OCI-LY1 (cell line): ENCODE data around the gene USP6NL.

Experiments
- EZH2 ChIP-seq: fragments of 200-600 bp; sonication (generic), shearing (Covaris generic); IDR thresholded peaks from 2 replicates; pipeline ENCODE4 v1.8.0; 2017; ENCODE audit warnings: borderline replicate concordance, mixed run types, mild to moderate bottlenecking, antibody characterized with exemption, low read length, moderate library complexity, mixed read lengths
- TF ChIP-seq, protein P1 (sequence below): fragments of 200-600 bp; sonication (generic), shearing (Covaris generic); IDR thresholded peaks from 2 replicates; pipeline ENCODE4 v1.5.1; 2017; ENCODE audit warnings: mild to moderate bottlenecking, antibody characterized with exemption, low read length, moderate library complexity, mixed read lengths

GRCh38 chr10:11454958-11455566 lies 156.4 kb downstream of the USP6NL start:
- no peak for TF ChIP-seq EZH2
- TF ChIP-seq, protein P1, sequence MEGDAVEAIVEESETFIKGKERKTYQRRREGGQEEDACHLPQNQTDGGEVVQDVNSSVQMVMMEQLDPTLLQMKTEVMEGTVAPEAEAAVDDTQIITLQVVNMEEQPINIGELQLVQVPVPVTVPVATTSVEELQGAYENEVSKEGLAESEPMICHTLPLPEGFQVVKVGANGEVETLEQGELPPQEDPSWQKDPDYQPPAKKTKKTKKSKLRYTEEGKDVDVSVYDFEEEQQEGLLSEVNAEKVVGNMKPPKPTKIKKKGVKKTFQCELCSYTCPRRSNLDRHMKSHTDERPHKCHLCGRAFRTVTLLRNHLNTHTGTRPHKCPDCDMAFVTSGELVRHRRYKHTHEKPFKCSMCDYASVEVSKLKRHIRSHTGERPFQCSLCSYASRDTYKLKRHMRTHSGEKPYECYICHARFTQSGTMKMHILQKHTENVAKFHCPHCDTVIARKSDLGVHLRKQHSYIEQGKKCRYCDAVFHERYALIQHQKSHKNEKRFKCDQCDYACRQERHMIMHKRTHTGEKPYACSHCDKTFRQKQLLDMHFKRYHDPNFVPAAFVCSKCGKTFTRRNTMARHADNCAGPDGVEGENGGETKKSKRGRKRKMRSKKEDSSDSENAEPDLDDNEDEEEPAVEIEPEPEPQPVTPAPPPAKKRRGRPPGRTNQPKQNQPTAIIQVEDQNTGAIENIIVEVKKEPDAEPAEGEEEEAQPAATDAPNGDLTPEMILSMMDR = peak; percentile 24
